HG03354 (cell line): ENCODE data around the gene MPPED2.

ENCODE experiments used
- ATAC-seq: cut with Tn5 transposase; IDR thresholded peaks from one replicate; pipeline ENCODE4 v1.9.1; 2021; ENCODE audit warnings: mild to moderate bottlenecking; ENCODE audit not compliant: unreplicated experiment, poor library complexity, severe bottlenecking

MPPED2 gene

DNA sequence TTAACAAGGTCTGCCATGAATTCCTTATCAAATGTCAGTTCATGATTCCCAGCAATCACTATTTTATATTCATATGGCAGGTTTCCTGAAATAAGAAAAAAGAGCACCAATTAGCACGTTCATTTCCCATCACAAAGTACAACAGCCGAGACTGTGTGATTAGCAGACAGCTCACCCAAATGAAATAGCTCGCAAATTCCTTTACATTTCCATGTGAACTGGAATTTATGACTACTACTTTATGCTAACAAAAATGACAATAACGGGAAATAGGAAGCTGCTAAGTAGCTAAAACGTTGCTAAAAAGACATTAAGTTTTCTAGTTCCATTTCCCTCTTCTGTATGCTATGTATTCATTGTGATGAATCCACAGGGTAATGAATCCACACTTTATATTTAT is 90.7 kb downstream of the MPPED2 start:
- ATAC-seq: no peak

DNA sequence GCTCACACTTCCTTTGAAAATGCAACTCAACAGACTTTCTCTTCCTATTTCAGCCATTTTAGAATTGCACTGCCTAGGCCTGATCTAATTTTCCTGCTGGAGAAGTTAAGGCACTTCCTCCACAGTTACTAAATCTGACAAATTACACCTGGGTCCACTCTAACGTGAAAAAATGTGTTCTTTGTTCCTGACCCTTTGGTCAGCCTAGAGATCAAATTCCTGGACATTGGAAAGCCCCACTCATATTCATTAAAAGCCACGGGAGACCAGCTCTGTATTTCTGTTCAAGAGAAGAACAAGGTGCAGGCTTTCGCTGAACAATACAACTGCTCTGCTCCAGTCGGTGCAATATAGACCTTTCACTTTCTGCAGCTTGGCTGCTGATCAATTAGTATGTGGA is 96.6 kb downstream of the MPPED2 start:
- ATAC-seq: no peak

DNA sequence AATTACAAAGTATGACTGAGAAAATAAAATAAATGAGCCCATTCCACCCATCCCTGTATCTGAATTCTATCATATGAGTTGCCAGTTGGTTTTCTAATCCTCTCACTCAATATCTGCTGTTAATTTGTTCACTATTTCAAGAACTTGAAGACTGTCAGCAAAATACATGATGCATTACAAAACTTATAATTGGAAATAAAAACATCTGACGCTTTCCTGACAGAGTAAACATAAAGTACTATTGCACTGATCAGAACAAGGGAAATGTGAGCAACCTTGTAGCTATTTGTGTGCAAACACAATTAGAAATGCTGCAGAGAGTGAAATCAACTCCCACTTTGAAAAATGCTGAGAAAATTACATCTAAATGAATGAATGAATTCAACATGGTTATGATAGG is 97.1 kb downstream of the MPPED2 start:
- no peak for ATAC-seq

DNA sequence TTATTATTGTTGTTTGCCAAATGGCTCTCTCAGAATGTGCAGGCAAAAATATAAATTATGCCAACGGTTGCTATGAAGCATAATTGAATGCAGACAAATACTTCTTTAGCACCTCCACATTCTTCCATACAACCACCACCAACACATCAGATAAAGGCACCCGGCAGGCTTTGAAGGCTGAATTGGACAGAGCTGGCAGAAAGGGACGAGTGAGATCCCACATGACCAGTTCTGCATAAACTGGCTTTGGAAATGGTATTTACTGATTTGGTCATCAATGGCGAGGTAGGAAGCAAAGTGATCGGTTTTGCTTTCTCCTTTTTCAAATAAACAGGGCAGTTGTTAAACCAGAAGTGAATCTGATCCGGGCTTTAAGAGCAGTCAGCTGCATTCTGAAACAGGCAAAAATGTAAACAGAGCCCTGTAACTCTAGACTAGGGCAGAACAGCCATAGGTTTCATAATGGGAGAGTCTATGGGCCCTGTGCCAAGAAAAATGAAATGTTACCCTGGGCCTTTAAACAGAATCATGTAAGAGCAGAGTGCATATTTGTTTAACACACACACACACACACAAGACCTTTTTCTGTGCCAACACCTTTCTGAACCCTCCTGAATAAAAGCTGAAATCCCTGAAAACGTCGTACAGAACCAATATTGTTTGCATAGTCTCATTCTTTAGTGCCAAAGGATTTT is 97.7 kb downstream of the MPPED2 start:
- ATAC-seq: no peak

DNA sequence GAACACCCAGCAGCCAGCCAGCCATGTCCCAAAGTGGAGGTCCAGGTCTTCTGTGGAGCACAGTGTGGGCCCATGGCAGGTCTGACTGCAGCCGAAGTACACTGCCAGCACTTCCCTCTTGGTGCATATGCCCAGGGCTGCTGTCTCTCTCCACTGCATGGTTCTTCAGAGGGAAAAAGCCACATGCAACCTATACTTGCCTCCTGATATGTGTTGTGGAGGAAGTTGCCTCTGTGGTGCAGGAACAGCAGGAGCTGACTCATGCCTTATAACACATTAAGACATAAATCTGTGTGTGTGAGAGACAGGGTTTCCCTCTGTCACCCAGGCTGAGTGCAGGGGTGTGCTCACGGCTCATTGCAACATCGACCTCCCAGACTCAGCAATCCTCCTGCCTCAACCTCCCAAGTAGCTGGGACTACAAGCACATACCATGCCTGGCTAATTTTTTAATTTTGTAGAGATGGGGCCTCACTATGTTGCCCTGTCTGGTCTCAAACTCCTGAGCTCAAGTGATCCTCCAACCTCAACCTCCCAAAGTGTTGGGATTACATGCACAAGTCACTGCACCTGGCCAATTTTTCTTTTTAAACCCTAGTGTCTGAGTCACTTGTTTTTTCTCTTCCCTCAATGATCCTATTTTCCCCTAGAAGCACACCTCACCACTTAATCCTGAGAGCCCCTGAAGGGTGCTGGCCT is 98.8 kb downstream of the MPPED2 start:
- no peak for ATAC-seq

DNA sequence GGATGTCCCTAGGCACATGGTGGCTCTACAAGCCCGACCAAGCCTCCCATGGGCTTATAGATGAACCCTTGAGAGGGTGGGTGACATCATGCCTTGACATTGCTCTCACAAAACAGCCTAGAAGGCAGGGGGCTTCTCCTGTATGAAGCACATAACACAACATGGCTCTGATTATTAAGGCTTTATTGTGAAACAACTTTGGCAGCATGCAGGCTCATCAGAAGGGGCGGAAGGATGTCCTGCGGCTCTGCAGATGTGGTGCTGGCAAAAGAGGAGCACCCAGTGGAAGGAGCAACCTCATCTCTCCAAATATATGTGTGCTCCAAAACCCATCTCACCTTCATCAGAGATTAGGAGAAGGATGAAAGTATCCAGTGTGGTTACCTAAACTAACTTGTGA is 100.4 kb downstream of the MPPED2 start:
- no peak for ATAC-seq

DNA sequence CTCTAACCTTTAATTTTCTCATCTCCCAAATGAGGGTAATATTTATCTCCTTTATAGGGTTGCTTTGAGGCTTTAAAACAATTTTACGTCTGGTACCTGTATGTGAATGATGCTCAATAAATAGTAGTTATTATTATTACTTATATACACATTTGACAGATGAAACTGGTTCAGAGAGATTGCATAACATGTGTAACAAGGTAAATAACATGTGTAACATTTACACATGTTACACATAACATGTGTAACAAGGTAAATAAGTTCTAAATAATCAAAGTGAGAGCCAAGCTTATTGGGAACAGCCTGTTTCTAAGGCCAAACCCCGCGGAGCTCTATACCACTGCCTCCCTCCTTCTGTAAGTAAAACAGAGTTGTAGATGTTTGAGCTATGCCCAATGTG is 100.9 kb downstream of the MPPED2 start:
- no peak for ATAC-seq

DNA sequence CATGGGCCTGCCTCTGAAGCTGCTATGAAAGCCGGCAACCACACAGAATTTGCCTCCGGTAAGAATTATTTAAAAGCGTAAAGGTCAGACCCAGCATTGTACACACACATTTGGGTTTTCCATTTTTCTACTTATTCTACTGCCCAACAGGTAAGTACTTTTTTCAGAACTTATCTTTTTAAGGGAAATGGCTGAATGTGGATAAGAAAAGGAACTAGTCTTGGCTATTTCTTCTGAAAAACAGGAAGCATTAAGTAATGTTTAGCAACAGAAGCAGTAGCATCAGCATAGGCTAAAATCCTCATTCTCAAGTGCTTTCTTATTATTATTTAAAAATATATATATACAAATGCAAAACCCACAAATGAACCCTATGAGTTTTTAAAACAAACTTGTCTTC is 103.1 kb downstream of the MPPED2 start:
- ATAC-seq: no peak

DNA sequence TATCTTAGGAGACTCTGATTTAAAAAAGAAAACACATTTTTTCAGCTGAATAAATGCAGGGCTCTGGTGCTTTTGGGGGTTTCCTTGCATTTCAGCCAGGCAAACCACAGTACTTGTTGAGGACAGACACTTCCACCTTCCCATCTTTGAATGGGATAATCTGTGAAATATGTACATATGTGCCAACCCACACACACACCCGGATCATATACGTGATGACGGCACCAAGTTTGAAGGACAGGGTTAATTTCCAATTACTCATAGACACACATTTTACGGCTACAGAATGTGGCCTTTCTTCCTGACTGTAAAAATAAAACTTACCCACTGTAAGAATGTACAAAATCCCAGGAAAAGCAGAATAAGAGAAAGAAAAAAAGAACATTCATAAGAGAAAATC is 104.4 kb downstream of the MPPED2 start:
- no peak for ATAC-seq

DNA sequence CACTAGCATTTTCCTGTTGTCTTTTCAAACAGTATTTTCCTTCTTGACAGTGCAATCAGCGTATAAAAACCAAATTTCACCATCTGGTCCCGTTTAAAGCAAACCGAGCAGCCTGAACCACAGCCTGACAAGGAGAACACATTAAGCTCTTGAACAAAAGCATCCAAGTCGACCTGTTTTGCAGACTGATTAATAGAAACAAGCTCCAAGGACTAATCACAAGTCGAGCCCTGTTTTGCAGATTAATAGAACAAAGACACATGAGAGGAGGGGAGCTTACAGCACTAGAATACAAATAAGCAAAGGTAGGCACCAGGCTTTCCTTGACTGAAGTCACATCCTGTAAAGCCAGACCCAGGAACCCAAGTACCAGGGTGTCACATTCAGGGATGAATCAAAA is 104.8 kb downstream of the MPPED2 start:
- ATAC-seq: no peak

DNA sequence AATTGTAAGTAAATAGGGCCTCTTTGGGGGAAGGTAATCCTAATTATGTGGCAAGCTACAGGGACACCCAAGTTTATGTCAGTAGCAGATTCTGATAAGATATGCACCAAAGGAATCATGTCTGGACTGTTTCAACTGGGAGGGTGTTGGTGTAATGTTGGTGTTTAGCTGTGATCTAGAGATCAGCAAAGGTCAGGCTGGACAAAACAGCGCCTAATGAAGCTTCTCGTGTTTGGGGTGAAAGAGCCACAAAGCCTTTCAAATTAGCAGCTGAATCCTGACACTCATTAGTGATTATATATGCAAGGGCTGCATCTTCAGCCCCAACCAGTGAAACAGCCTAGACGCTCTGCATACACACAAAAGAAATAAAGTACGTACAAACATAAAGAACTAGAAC is 106.3 kb downstream of the MPPED2 start:
- no peak for ATAC-seq

DNA sequence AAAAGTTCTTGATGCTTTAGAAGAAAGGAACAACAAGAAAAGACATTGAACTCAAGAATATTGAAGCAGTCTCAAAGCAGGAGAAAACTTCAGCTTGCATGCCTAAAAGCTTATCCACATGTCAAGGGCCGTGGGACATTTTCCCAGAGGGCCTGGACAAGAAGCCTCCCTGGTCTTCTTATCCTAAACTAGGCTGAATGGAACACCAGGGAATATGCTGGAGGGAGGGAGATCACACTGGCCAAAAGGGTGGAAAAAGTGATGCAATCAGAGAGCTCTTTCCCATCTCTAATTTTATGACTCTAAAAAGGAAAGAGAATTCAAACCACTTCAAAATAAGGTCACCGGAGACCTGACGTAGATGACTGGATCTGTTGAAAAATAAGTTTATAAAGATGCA is 107.2 kb downstream of the MPPED2 start:
- ATAC-seq: no peak

DNA sequence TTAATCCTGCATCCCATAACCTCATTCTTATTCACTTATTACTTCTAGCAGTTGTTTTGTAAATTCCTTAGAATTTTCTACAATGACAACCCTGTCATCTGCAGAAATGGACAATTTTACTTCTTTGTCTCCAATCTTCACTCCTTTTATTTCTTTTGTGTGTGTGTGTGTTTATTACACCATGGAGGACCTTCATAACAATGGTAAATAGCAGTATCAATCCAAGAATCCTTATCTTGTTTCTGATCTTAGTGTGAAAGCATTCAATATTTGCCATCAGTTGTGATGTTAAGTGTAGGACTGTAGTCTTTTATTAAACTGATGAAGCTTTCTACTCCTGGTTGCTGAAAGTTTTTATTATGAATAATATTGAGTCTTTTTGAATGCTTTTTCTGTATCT is 109.1 kb downstream of the MPPED2 start:
- ATAC-seq: no peak

DNA sequence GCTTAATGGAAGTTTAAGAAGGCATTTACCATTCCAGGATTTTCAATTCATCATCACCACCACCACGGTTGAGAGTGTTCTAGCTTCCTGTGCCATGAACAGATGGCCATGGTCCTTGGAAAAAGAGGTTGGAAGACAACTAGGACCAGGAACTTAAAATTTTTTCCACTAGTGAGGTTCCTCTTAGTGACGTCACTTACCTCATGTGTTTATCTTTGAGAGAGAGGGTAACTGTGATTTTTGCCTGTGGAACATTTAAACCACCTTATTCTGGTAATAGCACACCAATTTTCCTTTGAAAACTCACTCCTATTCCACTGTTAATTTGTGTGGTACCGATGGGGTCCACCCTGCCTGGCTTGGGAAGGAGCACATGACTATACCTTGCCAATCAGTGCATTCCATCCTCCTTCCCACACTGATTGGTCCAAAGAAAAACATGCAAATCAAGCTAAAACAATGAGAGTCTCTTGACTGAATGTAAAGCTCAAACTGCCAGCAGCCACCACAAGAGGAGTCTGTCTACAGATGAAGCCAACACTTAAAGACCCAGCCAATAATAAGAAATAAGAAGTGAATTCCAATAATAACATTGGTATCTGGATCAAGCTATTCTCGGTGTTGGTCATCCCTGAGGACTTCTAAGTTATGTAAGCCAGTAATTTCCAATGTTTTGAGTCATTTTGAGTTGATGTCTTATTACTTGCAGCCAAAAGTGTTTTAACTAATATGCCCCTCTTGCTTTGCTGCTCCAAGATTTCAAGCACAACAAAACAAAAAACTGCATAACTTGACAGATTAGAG is 111.8 kb downstream of the MPPED2 start:
- no peak for ATAC-seq

DNA sequence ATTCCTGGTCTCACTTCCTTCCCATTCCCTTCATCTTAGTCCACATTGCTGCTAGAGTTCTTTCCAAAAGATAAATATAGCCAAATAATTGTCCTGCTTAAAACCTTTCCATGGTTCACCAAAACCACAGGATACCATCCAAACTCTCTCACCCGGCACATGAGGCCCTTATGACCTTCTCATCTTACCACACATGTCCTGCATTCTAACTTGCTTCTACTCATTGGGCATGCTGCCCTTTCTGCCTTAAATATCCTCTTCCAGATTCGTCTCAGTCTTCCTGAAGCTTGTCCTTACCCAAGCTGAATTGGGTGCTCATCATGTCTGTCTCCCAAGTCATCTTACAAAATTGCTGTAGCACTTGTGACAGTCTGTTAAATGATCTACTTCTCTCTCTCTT is 114.9 kb downstream of the MPPED2 start:
- no peak for ATAC-seq

DNA sequence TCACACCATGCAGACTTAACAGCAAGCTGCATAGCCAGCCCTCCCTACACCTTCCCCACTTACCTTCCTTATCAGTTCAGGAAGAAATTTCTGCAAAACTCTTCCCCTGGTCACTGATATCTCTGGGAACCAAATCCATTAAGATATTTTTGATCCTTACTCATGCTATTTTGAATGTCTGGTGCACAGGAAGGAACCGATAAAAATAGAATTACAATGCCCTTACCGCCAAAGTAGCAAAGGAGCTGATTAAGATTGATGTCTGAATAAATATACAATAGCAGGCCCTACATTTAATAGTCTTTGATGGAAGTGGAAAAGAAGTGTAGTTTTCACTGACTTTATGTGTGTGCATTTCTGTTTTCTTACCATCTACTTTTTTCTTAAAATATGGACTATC is 117.3 kb downstream of the MPPED2 start:
- no peak for ATAC-seq

DNA sequence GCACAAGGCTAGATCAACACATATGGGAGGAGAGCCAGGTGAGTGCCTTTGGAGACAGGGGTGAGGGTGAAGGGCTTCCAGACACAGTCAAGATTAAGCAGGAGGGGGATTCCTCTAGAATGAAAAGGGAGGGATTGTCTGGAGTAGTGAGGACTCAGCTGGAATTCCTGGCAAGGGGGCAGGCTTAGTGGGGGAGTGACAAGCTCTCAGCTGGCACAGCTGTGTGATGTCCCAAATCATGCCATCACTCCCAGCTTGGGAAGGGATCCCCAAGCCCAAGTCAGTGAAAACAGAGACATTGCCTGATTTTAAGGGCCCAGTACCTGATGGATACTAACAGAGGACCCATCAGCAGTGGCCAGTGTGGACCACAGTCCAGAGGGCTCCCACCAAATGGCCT is 119.0 kb downstream of the MPPED2 start:
- ATAC-seq: no peak

DNA sequence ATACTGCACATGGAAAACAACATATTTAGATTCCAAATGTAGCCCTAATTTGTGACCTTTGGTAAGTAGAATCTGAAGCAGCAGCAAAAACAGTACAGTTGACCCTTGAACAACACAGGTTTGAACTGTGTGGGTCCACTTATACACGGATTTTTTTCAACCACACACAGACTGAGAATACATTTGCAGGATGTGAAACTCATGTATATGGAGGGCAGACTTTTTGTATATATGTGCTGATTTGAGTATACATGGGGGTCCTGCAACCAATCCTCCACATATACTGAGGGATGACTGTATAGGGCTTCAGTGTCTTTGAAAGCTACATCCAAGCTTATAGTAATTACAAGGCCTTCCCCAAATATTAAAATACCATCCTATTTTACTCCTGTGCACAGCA is 120.5 kb downstream of the MPPED2 start:
- ATAC-seq: no peak

DNA sequence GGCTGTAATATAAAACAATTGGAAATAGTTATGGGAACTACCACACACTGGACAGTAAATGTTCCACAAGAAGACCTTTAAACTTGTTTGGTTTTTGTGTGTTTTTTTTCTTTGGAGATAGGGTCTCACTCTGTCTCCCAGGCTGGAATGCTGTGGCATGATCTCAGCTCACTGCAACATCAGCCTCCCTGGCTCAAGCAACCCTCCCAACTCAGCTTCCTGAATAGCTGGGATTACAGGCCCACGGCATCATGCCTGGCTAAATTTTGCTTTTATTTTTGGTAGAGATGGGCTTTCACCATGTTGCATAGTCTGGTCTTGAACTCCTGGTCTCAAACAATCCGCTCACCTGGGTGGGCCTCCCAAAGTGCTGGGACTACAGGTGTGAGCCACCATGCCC is 121.0 kb downstream of the MPPED2 start:
- no peak for ATAC-seq

DNA sequence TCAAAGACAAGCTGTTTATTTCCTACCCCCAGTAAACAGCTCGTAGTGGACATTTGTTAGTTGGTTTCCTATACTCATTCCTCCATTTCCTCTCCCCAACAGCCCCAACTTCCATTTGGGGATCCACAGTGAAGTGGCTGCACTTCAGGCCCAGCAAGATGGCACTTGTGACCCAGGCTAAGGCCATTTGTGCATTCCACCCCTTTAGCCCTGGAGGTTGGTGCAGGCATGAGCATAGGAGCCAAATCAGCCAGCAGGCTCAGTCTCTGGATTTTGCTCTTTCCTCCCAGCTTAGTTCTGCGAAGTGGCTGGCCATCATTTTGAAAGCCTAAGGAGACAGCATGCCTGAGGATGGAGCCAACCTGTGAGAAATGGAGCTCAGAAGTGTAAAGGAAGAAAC is 122.9 kb downstream of the MPPED2 start:
- no peak for ATAC-seq

DNA sequence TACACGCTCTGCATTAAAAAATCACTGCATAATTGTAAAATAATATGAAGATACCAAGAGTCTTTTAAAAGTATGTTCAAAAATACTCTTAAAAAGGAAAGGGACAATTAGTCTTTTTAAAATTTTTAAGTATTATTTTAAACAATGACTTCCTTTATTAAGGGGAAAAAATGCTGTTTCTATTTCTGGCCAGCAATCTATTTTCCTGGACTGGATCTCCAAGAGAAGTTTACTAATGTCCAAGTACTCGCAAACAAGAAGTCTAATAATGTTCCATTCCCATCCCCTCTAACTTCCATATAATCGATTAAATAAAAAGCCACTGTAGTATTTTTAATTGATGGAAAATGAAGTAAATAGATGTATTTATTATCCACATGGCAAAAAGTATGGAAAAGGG is 123.7 kb downstream of the MPPED2 start:
- ATAC-seq: no peak
